ENCODE data around the gene YPEL5.

Gene YPEL5

DNA sequence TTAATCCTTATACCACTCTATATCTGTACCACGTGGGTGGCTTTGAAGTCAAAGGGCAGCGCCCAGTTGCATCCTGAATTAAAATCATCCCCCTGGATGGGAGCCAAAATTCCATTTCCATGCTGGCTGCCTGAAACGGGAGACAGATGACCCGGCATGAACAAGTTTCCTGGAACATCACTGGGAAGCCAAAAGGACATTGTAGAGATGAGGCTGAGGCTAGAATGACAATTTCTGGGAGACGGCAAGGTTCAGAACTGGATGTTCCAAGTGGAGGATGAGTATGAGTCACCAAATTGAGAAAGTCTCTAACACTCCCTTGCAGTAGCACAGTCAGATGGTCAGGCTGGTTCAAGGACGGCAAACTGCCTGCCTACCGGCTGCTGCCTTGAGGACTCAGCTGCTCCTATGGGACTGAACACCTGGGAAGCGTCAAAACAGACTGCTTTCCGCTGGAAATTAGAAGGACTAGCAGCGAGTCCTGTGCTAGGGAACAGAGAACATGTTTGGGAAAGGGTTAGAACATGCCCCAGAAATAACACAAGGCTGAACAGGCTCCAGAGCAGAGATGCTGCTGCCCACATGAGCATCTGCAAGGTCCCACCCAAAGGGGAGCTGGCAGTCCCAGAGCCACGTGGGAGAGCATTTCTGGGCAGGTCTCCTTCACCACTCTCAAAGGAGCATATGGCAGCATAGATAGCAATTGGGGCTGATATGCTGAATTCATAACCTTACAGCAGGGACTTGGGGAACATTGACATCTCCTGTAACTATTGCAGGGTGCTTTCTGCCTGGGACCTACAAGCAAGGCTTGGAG is 32.0 kb downstream of the YPEL5 start:
- TF ChIP-seq POLR2A (IDR thresholded peaks at IDR 0.05; ENCODE audit: low read depth, low read length) (no peak), TAF1 (IDR thresholded peaks at IDR 0.05; ENCODE audit: borderline replicate concordance, low read depth, low read length) (no peak), POLR2AphosphoS5 (IDR thresholded peaks at IDR 0.05; ENCODE audit: low read depth, low read length) (no peak)
- DNase-seq (ENCODE audit: insufficient read length) (no peak), FAIRE-seq (no peak)

DNA sequence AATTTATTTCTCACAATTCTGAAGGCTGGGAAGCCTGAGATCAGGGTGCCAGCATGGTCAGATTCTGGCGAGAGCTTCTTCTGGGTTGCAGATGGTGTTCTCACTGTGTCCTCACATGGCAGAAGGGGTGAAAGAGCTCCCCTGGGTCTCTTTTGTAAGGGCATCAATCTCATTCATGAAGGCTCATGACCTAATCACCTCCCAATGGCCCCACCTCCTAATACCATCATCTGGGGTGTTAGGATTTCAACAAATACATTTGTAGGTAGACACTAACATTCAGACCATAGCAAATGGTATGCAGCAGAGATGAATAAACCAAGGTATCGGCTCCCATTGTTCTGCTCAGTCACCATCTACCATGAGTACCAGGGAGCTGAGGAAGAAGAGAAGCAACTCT is 32.7 kb downstream of the YPEL5 start:
- TF ChIP-seq POLR2A (IDR thresholded peaks at IDR 0.05; ENCODE audit: low read depth, low read length) (no peak), POLR2AphosphoS5 (IDR thresholded peaks at IDR 0.05; ENCODE audit: low read depth, low read length) (no peak), TAF1 (IDR thresholded peaks at IDR 0.05; ENCODE audit: borderline replicate concordance, low read depth, low read length) (no peak)
- FAIRE-seq (no peak), DNase-seq (ENCODE audit: insufficient read length) (no peak)

GRCh38 chr2:30180226-30180625 is 33.4 kb downstream of the YPEL5 start:
- TF ChIP-seq POLR2AphosphoS5 (IDR thresholded peaks at IDR 0.05; ENCODE audit: low read depth, low read length), result no peak
- no peak for TF ChIP-seq POLR2A (IDR thresholded peaks at IDR 0.05; ENCODE audit: low read depth, low read length)
- TF ChIP-seq TAF1 (IDR thresholded peaks at IDR 0.05; ENCODE audit: borderline replicate concordance, low read depth, low read length), result no peak
- FAIRE-seq (no peak), DNase-seq (ENCODE audit: insufficient read length) (no peak)

DNA sequence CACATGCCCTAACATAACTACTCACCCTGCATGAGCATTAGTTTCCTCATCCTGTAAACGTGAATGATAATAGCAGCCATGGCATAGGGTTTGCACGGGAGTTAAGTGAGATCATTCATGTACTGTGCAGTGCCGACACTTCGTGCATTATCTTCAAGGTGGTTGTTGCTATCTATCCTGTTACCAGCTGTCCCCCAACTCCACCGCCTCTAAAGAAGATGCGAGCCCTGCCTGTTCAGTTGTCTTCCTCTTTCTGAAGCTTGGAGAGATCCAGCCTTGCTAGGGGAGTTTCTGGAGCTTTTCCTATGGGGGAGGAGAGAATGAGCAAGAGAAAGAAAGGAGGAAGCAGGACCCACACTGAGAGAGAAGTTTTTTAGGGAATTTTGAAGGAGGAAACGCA is 34.4 kb downstream of the YPEL5 start:
- no peak for DNase-seq (ENCODE audit: insufficient read length)
- no peak for FAIRE-seq
- no peak for TF ChIP-seq POLR2A (IDR thresholded peaks at IDR 0.05; ENCODE audit: low read depth, low read length)
- TF ChIP-seq TAF1 (IDR thresholded peaks at IDR 0.05; ENCODE audit: borderline replicate concordance, low read depth, low read length), result no peak
- no peak for TF ChIP-seq POLR2AphosphoS5 (IDR thresholded peaks at IDR 0.05; ENCODE audit: low read depth, low read length)

GRCh38 chr2:30184035-30184434 is 37.2 kb downstream of the YPEL5 start:
- TF ChIP-seq TAF1 (IDR thresholded peaks at IDR 0.05; ENCODE audit: borderline replicate concordance, low read depth, low read length), result no peak
- no peak for TF ChIP-seq POLR2A (IDR thresholded peaks at IDR 0.05; ENCODE audit: low read depth, low read length)
- FAIRE-seq (no peak), DNase-seq (ENCODE audit: insufficient read length) (no peak)

DNA sequence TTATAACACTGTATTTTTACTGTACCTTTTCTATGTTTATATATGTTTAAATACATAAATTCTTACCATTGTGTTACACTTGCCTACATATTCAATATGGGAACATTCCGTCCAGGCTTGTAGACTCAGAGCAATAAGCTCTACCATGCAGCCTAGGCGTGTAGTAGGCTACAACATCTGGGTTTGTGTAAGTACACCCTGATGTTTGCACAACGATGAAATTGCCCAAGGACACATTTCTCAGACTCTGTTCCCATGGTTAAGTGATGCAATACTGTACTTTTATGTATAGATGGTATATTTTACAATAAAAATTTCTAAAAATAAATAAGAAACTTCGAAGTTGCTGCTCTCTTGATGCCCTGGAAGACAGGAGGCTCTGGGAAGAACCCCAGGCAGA is 38.4 kb downstream of the YPEL5 start:
- DNase-seq (ENCODE audit: insufficient read length), result no peak
- FAIRE-seq, result no peak
- TF ChIP-seq TAF1 (IDR thresholded peaks at IDR 0.05; ENCODE audit: borderline replicate concordance, low read depth, low read length), result no peak
- TF ChIP-seq POLR2AphosphoS5 (IDR thresholded peaks at IDR 0.05; ENCODE audit: low read depth, low read length), result no peak
- TF ChIP-seq POLR2A (IDR thresholded peaks at IDR 0.05; ENCODE audit: low read depth, low read length), result no peak

- TF ChIP-seq POLR2A (IDR thresholded peaks at IDR 0.05; ENCODE audit: low read depth, low read length) (no peak), TAF1 (IDR thresholded peaks at IDR 0.05; ENCODE audit: borderline replicate concordance, low read depth, low read length) (no peak), POLR2AphosphoS5 (IDR thresholded peaks at IDR 0.05; ENCODE audit: low read depth, low read length) (no peak)
- no peak for DNase-seq (ENCODE audit: insufficient read length)
- no peak for FAIRE-seq
Measured at GRCh38 chr2:30188292-30188691, 41.5 kb downstream of the YPEL5 start.

- DNase-seq (ENCODE audit: insufficient read length), result no peak
- FAIRE-seq, result no peak
- TF ChIP-seq POLR2A (IDR thresholded peaks at IDR 0.05; ENCODE audit: low read depth, low read length), result no peak
Measured at GRCh38 chr2:30190637-30191036, 43.8 kb downstream of the YPEL5 start.

DNA sequence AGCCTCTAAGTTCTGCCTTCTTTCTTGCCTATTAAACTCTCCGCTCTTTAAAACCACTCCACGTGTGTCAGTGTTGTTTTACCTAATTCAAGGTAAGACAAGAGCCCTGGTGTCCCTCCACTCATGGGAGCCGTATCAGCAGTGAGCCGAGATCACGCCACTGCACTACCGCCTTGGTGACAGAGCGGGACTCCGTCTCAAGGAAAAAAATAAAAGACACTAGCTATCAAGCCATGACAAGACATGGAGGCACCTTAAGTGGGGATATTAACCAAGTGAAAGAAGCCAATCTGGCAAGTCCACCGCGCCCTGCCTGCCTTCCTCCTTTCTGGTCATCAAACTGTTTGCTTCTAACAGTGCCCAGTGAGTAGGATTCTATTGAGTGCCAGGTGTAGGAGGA is 44.3 kb downstream of the YPEL5 start:
- TF ChIP-seq TAF1 (IDR thresholded peaks at IDR 0.05; ENCODE audit: borderline replicate concordance, low read depth, low read length) (no peak), POLR2AphosphoS5 (IDR thresholded peaks at IDR 0.05; ENCODE audit: low read depth, low read length) (no peak), POLR2A (IDR thresholded peaks at IDR 0.05; ENCODE audit: low read depth, low read length) (no peak)
- FAIRE-seq (no peak), DNase-seq (ENCODE audit: insufficient read length) (no peak)

DNA sequence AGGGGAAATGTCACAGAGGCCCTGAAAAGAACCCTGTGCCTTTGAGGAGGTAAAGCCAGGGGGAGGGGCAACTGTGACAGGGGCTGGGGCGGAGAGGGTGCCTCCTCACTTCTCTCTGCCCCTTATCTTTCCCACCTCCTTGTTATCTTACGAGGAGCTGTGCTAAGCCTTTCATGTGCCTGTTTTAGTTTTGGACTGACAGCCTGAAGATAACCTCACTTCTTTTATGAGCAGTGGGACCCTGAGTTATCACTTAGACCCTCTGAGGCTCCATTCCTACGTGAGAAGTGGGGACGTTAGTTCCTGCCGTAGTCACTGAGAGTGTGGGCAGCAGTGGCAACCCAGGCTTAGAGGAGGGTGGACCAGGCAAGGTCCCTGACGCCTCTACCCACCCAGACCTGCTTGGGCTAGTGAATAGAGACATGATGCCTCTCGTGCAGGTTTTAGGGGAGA is 45.0 kb downstream of the YPEL5 start:
- no peak for TF ChIP-seq POLR2A (IDR thresholded peaks at IDR 0.05; ENCODE audit: low read depth, low read length)
- TF ChIP-seq TAF1 (IDR thresholded peaks at IDR 0.05; ENCODE audit: borderline replicate concordance, low read depth, low read length), result no peak
- no peak for TF ChIP-seq POLR2AphosphoS5 (IDR thresholded peaks at IDR 0.05; ENCODE audit: low read depth, low read length)
- no peak for DNase-seq (ENCODE audit: insufficient read length)
- FAIRE-seq, result no peak

DNA sequence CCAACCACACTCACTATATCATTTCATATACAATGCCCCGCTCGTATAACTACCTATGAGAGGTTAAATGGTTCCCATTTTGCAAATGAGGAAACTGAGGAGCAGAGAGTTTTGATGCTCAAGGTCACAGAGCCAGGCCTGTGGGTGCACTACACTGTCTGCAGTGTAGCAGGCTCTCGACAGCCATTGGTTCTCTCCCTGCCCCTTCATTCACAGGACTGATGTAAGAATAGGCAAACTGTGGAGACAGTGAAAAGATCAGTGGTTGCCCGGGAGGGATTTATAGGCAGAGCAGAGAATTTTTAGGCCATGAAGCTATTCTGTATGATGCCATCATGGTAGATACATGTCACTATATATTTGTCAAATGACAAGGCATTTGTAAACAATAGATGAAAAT is 45.5 kb downstream of the YPEL5 start:
- DNase-seq (ENCODE audit: insufficient read length), result no peak
- TF ChIP-seq POLR2AphosphoS5 (IDR thresholded peaks at IDR 0.05; ENCODE audit: low read depth, low read length) (no peak), POLR2A (IDR thresholded peaks at IDR 0.05; ENCODE audit: low read depth, low read length) (no peak), TAF1 (IDR thresholded peaks at IDR 0.05; ENCODE audit: borderline replicate concordance, low read depth, low read length) (no peak)
- FAIRE-seq, result no peak

DNA sequence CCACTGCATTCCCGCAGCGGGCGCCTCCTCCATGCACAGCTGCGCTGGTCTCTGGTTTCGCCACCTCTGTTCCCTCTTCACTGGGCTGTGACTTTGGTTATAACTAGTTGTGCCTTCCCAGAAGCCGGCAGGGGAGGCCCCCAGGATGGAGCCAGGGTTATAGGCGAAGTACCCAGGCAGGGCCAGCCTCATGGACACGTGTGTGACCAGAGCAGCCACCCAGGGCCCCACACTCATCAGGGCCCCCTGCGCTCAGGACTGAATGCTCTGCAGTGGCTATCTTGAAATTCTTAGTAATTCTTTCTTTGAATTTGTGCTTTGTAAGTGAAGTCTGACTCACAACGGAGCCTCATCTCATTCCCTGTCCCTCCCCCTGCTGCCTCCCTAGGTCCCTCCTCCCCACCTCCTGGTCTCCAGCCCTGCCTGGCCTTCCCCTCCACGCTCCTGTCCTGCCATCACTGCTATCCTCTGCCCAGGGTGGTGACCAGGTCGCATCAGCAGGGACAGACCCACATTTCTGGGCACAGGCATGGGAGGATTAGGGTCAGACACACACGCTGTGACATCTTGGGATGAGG is 46.4 kb downstream of the YPEL5 start:
- no peak for DNase-seq (ENCODE audit: insufficient read length)
- TF ChIP-seq POLR2A (IDR thresholded peaks at IDR 0.05; ENCODE audit: low read depth, low read length) (no peak), POLR2AphosphoS5 (IDR thresholded peaks at IDR 0.05; ENCODE audit: low read depth, low read length) (no peak), TAF1 (IDR thresholded peaks at IDR 0.05; ENCODE audit: borderline replicate concordance, low read depth, low read length) (no peak)
- FAIRE-seq, result no peak
